Endothelial cell of umbilical vein (primary cell): Measurements from ENCODE around the gene IDNK. TPM values are rescaled to one million over a fixed set of nuclear protein-coding genes. Genes with fewer than 3 reads are reported as not detected.

ENCODE experiments used
- BruUV-seq: library from RNA; stranded (reverse); fragments of 400-500 nt; replicated peaks from 2 replicates; lab custom pipeline; 2021; lab: Mats Ljungman, UMichigan
- CTCF ChIA-PET: fragments of 300-600, 350-600 bp; sonication (Branson Sonifier 250); formaldehyde crosslinking; loops from one replicate; lab custom pipeline; 2021; ENCODE audit warnings: antibody characterized with exemption, inconsistent platforms; lab: Charles Lee
- POLR2A ChIA-PET: fragments of 300-600, 350-600 bp; sonication (Branson Sonifier 250); formaldehyde crosslinking; loops from one replicate; lab custom pipeline; 2021; ENCODE audit warnings: antibody characterized with exemption, inconsistent platforms; lab: Charles Lee
- DNase-seq: peaks from one replicate; pipeline ENCODE4 v3.0.0-alpha.2; 2011; ENCODE audit warnings: low read depth, low spot score
- FAIRE-seq: peaks from 2 replicates; lab custom pipeline; 2011; peaks lifted over from hg19 to GRCh38; lab: Jason Lieb, UNC
- H2AFZ ChIP-seq: 2 replicates; pipeline ENCODE4 v1.6.0; 2012; ENCODE audit warnings: low read depth, low read length, control low read depth, inconsistent platforms
- H3K27ac ChIP-seq: 2 replicates; pipeline ENCODE4 v1.5.1; 2011; ENCODE audit warnings: low read depth, mild to moderate bottlenecking, control low read depth, low read length, moderate library complexity; ENCODE audit not compliant: insufficient read depth
- H3K27me3 ChIP-seq, 2 experiments: 2 replicates each; pipeline versions ENCODE4 v1.6.0 to v1.6.1; 2011; ENCODE audit warnings: low read length in 2 of 2, mixed read lengths in 1 of 2; ENCODE audit not compliant: control insufficient read depth in 2 of 2, insufficient read depth in 2 of 2
- H3K36me3 ChIP-seq, 2 experiments: 2 replicates in 1 of 2; 3 replicates in 1 of 2; pipeline ENCODE4 v1.5.1; 2011; ENCODE audit warnings: low read length in 2 of 2, mild to moderate bottlenecking in 1 of 2, moderate library complexity in 1 of 2; ENCODE audit not compliant: control insufficient read depth in 2 of 2, insufficient read depth in 2 of 2; ENCODE audit errors: extremely low read depth in 1 of 2
- H3K4me1 ChIP-seq: 3 replicates; pipeline ENCODE4 v1.5.1; 2011; ENCODE audit warnings: mild to moderate bottlenecking, low read length; ENCODE audit not compliant: control insufficient read depth, insufficient read depth; ENCODE audit errors: extremely low read depth
- H3K4me2 ChIP-seq: 2 replicates; pipeline ENCODE4 v1.6.1; 2011; ENCODE audit warnings: low read length, control low read depth, mixed read lengths; ENCODE audit not compliant: insufficient read depth
- H3K4me3 ChIP-seq, 3 experiments: fragments of 200-600 bp in 1 of 3; sonication (generic), shearing (Covaris generic) in 1 of 3; replicated peaks in 1 of 3; 2 replicates each; pipeline ENCODE4 v1.5.1; 2011 to 2016; ENCODE audit warnings: control low read depth in 3 of 3, low read length in 3 of 3, mild to moderate bottlenecking in 2 of 3, inconsistent platforms in 1 of 3, low read depth in 1 of 3, moderate library complexity in 1 of 3; ENCODE audit not compliant: insufficient read depth in 1 of 3
- H3K79me2 ChIP-seq: 2 replicates; pipeline ENCODE4 v1.6.0; 2012; ENCODE audit warnings: low read length, inconsistent platforms; ENCODE audit not compliant: control insufficient read depth, insufficient read depth
- H3K9ac ChIP-seq: replicated peaks from 2 replicates; pipeline ENCODE3; 2011; ENCODE audit warnings: low read length, control low read depth; ENCODE audit not compliant: insufficient read depth; ENCODE audit errors: extremely low read depth
- H3K9me1 ChIP-seq: replicated peaks from 3 replicates; pipeline ENCODE4 v1.6.0; 2011; ENCODE audit warnings: mild to moderate bottlenecking, low read length; ENCODE audit not compliant: control insufficient read depth, insufficient read depth; ENCODE audit errors: extremely low read depth
- H3K9me3 ChIP-seq: replicated peaks from 2 replicates; pipeline ENCODE4 v1.5.1; 2012; ENCODE audit warnings: low read length, inconsistent platforms; ENCODE audit not compliant: control insufficient read depth, insufficient read depth
- H4K20me1 ChIP-seq: replicated peaks from 2 replicates; pipeline ENCODE3; 2011; ENCODE audit warnings: mild to moderate bottlenecking, low read length; ENCODE audit not compliant: control insufficient read depth, insufficient read depth; ENCODE audit errors: extremely low read depth
- CTCF ChIP-seq, 2 donors: IDR thresholded peaks; 1 replicate in 1 of 2; 2 replicates in 1 of 2; pipeline ENCODE4 v1.5.1; 2011; ENCODE audit warnings: low read length in 2 of 2, mild to moderate bottlenecking in 2 of 2, moderate library complexity in 2 of 2, control low read depth in 1 of 2, inconsistent platforms in 1 of 2, low read depth in 1 of 2; ENCODE audit not compliant: insufficient read depth in 1 of 2; ENCODE audit errors: extremely low read depth in 1 of 2
- EZH2 ChIP-seq: IDR thresholded peaks from 2 replicates; pipeline ENCODE4 v1.6.1; 2012; ENCODE audit warnings: borderline replicate concordance, low read depth, mild to moderate bottlenecking, moderate library complexity, low read length, inconsistent platforms; ENCODE audit not compliant: severe bottlenecking
- FOS ChIP-seq: IDR thresholded peaks from 2 replicates; pipeline ENCODE4 v1.6.1; 2011; ENCODE audit warnings: mild to moderate bottlenecking, low read length, moderate library complexity, borderline replicate concordance; ENCODE audit not compliant: insufficient read depth
- GATA2 ChIP-seq: IDR thresholded peaks from 2 replicates; pipeline ENCODE4 v1.7.0; 2011; ENCODE audit warnings: low read depth, mild to moderate bottlenecking, moderate library complexity, mixed read lengths, low read length; ENCODE audit not compliant: insufficient read length, insufficient read depth
- JUN ChIP-seq: IDR thresholded peaks from 2 replicates; pipeline ENCODE4 v1.6.1; 2011; ENCODE audit warnings: borderline replicate concordance, low read depth; ENCODE audit not compliant: insufficient read length, insufficient read depth
- MAX ChIP-seq: IDR thresholded peaks from 2 replicates; pipeline ENCODE4 v1.6.1; 2011; ENCODE audit not compliant: insufficient read depth, insufficient read length
- MYC ChIP-seq: IDR thresholded peaks from one replicate; pipeline ENCODE4 v1.6.1; 2011; ENCODE audit warnings: mild to moderate bottlenecking, low read depth, low read length
- POLR2A ChIP-seq: IDR thresholded peaks from 2 replicates; pipeline ENCODE4 v1.6.1; 2012; ENCODE audit warnings: low read depth, mild to moderate bottlenecking, control low read depth, low read length
- POLR2AphosphoS5 ChIP-seq: IDR thresholded peaks from 2 replicates; pipeline ENCODE4 v1.6.1; 2012; ENCODE audit warnings: low read depth, mild to moderate bottlenecking, control low read depth, low read length, moderate library complexity; ENCODE audit not compliant: insufficient read depth
- dilution Hi-C: fragments of 300-500 bp; cut with MboI; formaldehyde crosslinking; loops from one replicate; pipeline ENCODE4 v1.15.0; 2019; ENCODE audit warnings: low sequenced_read_pairs; ENCODE audit not compliant: extremely low pct_ligation_motif_present
- intact Hi-C: fragments of 100-400 bp; cut with micrococcal nuclease; formaldehyde crosslinking; loops from one replicate; pipeline ENCODE4 v1.10.0; 2022
- polyA plus RNA-seq, 4 experiments: library from polyadenylated mRNA; depleted of rRNA in 3 of 4; stranded (reverse) in 3 of 4; unstranded in 1 of 4; fragments of >200 nt; gene quantifications; 2 replicates each; pipeline versions ENCODE4 v1.2.1 to v1.2.3, GENCODE V29; 2011 to 2012; ENCODE audit warnings: missing spikeins in 1 of 4
- total RNA-seq: library from RNA; stranded (reverse); gene quantifications from 2 replicates; pipeline ENCODE4 v1.2.3, GENCODE V29; 2021

IDNK gene
- total and polyA plus RNA-seq, 2 donors (not counting 3 experiments of a cell fraction or from before 2014, with no cell fraction given) = 2.7 to 4.5 TPM

- H3K9me3 ChIP-seq = no peaks in the 10 kb centered on the region
- H3K79me2 ChIP-seq = peaks cover 10% of the 10 kb centered on the region
- dilution Hi-C loops (no loop called here), intact Hi-C loops (no loop called here)
- POLR2A ChIA-PET = no interaction called here
- H3K9ac ChIP-seq = no peak overlapping the region
- BruUV-seq = no TSS peak
- H3K4me1 ChIP-seq = no peaks in the 10 kb centered on the region
- DNase-seq (no peak), FAIRE-seq (no peak)
- H3K4me3 ChIP-seq = no peak overlapping the region
- H3K27ac ChIP-seq = no peak overlapping the region
- H3K9me1 ChIP-seq = no peaks in the 10 kb centered on the region
- H2AFZ ChIP-seq = no peak overlapping the region
- peaks cover 11 to 32% of the 10 kb centered on the region in 2 experiments for H3K36me3 ChIP-seq
- CTCF ChIA-PET = interaction anchor here (1.6 to 1.7 kb wide), 2 partner anchors 9 to 15 kb away, joined by 3 to 5 read pairs; no protein-coding TSS in a partner anchor
- no peaks in the 10 kb centered on the region for H3K27me3 ChIP-seq
- no peak overlapping the region for H3K4me2 ChIP-seq
- no peaks in the 10 kb centered on the region for H4K20me1 ChIP-seq
- no peak for TF ChIP-seq JUN
- TF ChIP-seq MYC = no peak
- no peak for TF ChIP-seq POLR2A
- no peak for TF ChIP-seq EZH2
- no peak for TF ChIP-seq MAX
- TF ChIP-seq POLR2AphosphoS5 = no peak
- TF ChIP-seq FOS = no peak
- TF ChIP-seq CTCF (IDR thresholded peaks at IDR 0.05; ENCODE audit: extremely low read depth in 1 of 2, insufficient read depth in 1 of 2, low read depth in 1 of 2, low read length in 2 of 2) = no peak
- no peak for TF ChIP-seq GATA2
These were observed 34.0 kb downstream of the IDNK start for GRCh38 chr9:83656952-83657351.
